Naive thymus-derived CD4-positive, alpha-beta T cell (primary cell): ENCODE results near the gene RHBDD2. TPM values are rescaled to one million over a fixed set of nuclear protein-coding genes. Genes with fewer than 3 reads are reported as not detected.
"Not testable (repeated sequence)": the region's sequence is repeated elsewhere in the genome, so short reads cannot be mapped to it uniquely, and the experiment has no call there.

Experiments
- ATAC-seq: fragments of 150-1000 bp; cut with Tn5 transposase; 2 replicates; pipeline ENCODE4 v1.10.0; 2021; ENCODE audit warnings: mild to moderate bottlenecking, moderate library complexity
- CTCF ChIA-PET: fragments of 350-600 bp; sonication (Branson Sonifier 250); formaldehyde crosslinking; loops from one replicate; lab custom pipeline; 2021; ENCODE audit warnings: antibody characterized with exemption; lab: Charles Lee
- POLR2A ChIA-PET: fragments of 350-600 bp; sonication (Branson Sonifier 250); formaldehyde crosslinking; loops from one replicate; lab custom pipeline; 2021; ENCODE audit warnings: antibody characterized with exemption, inconsistent platforms; lab: Charles Lee
- DNase-seq, 9 donors: peaks; one replicate each; pipeline versions ENCODE4 v3.0.0 to v3.0.0-alpha.2; 2020 to 2022; ENCODE audit warnings: mixed read lengths in 1 of 9
- H3K27ac ChIP-seq: one replicate; pipeline ENCODE4 v1.7.0; 2013; ENCODE audit warnings: mild to moderate bottlenecking, low read depth, low read length, moderate library complexity
- H3K27me3 ChIP-seq, 2 donors: one replicate each; pipeline ENCODE4 v1.7.0; 2013; ENCODE audit warnings: low read length in 2 of 2, mild to moderate bottlenecking in 2 of 2, moderate library complexity in 2 of 2; ENCODE audit not compliant: control insufficient read depth in 2 of 2, insufficient read depth in 2 of 2
- H3K36me3 ChIP-seq, 3 experiments: 1 replicate in 2 of 3; 2 replicates in 1 of 3; pipeline ENCODE4 v1.7.0; 2013; ENCODE audit warnings: low read length in 3 of 3, mild to moderate bottlenecking in 3 of 3, moderate library complexity in 1 of 3; ENCODE audit not compliant: insufficient read depth in 3 of 3, control insufficient read depth in 2 of 3
- H3K4me1 ChIP-seq, 2 donors: one replicate each; pipeline ENCODE4 v1.7.0; 2013; ENCODE audit warnings: low read length in 2 of 2, mild to moderate bottlenecking in 2 of 2, moderate library complexity in 1 of 2; ENCODE audit not compliant: control insufficient read depth in 2 of 2, insufficient read depth in 2 of 2
- H3K4me3 ChIP-seq: 2 replicates; pipeline ENCODE4 v1.7.0; 2013; ENCODE audit warnings: mild to moderate bottlenecking, low read length
- H3K9me3 ChIP-seq, 3 experiments: 1 replicate in 2 of 3; 2 replicates in 1 of 3; pipeline ENCODE4 v1.7.0; 2013; ENCODE audit warnings: low read length in 3 of 3; ENCODE audit not compliant: control insufficient read depth in 2 of 3
- H3K27ac Mint-ChIP-seq, 9 donors: one replicate each; pipeline ENCODE4 v1.8.0; 2020 to 2022; ENCODE audit warnings: mixed read lengths in 9 of 9, mild to moderate bottlenecking in 8 of 9, moderate library complexity in 5 of 9, inconsistent platforms in 2 of 9
- H3K27me3 Mint-ChIP-seq, 5 donors: one replicate each; pipeline ENCODE4 v1.8.0; 2021 to 2022; ENCODE audit warnings: mixed read lengths in 5 of 5, mild to moderate bottlenecking in 1 of 5
- H3K36me3 Mint-ChIP-seq, 5 donors: one replicate each; pipeline ENCODE4 v1.8.0; 2020 to 2022; ENCODE audit warnings: mixed read lengths in 5 of 5, mild to moderate bottlenecking in 3 of 5, inconsistent platforms in 1 of 5
- H3K4me1 Mint-ChIP-seq, 7 donors: one replicate each; pipeline ENCODE4 v1.8.0; 2020 to 2022; ENCODE audit warnings: mixed read lengths in 7 of 7, mild to moderate bottlenecking in 3 of 7, inconsistent platforms in 1 of 7
- H3K4me3 Mint-ChIP-seq, 10 donors: one replicate each; pipeline ENCODE4 v1.8.0; 2020 to 2022; ENCODE audit warnings: mild to moderate bottlenecking in 10 of 10, mixed read lengths in 10 of 10, moderate library complexity in 6 of 10, inconsistent platforms in 2 of 10
- H3K9me3 Mint-ChIP-seq, 11 donors: one replicate each; pipeline ENCODE4 v1.8.0; 2020 to 2022; ENCODE audit warnings: mixed read lengths in 11 of 11, mild to moderate bottlenecking in 4 of 11, inconsistent platforms in 1 of 11, moderate library complexity in 1 of 11
- intact Hi-C, 2 donors: fragments of 100-400 bp; cut with micrococcal nuclease; formaldehyde crosslinking; loops; one replicate each; pipeline ENCODE4 v1.15.1; 2023
- polyA plus RNA-seq, 2 donors: library from polyadenylated mRNA; unstranded; fragments of 300-500 nt; fragmentation: Illumina TruSeq; gene quantifications; one replicate each; pipeline ENCODE4 v1.2.3, GENCODE V29; 2021
- total RNA-seq, 6 experiments: library from RNA in 5 of 6; stranded (reverse) in 5 of 6; gene quantifications; 1 replicate in 5 of 6; 2 replicates in 1 of 6; pipeline ENCODE4 v1.2.3 and lab custom pipeline; 2021 to 2026

The RHBDD2 gene
- total and polyA plus RNA-seq, 7 experiments from 2014 or later = 36.2 to 124 (median 73.6) TPM

GRCh38 chr7:75869776-75870379, 9.0 kb upstream of the RHBDD2 start:
- H3K27me3 Mint-ChIP-seq = peaks cover 4 to 7% (median 5%) of the 10 kb centered on the region in 5 donors
- no peak overlapping the region for H3K27ac Mint-ChIP-seq
- ChIA-PET CTCF (interaction anchor here (1.0 to 1.7 kb wide), 2 partner anchors 16 to 150 kb away, joined by 3 to 7 read pairs; no protein-coding TSS in a partner anchor), POLR2A (interaction anchor here (0.6 to 1.0 kb wide), 3 partner anchors 10 to 186 kb away, joined by 3 to 4 read pairs (median 3); no protein-coding TSS in a partner anchor)
- H3K4me1 Mint-ChIP-seq = peaks cover 0 to 15% (median 3%) of the 10 kb centered on the region in 7 donors
- no peak for ATAC-seq
- no peak overlapping the region for H3K4me3 Mint-ChIP-seq
- DNase-seq = no peak
- Histone ChIP-seq H3K9me3 (no peaks in the 10 kb centered on the region), H3K27ac (no peak overlapping the region), H3K4me3 (no peak overlapping the region), H3K27me3 (no peaks in the 10 kb centered on the region), H3K36me3 (no peaks in the 10 kb centered on the region), H3K4me1 (no peaks in the 10 kb centered on the region)
- peaks cover 0 to 2% (median 0%) of the 10 kb centered on the region in 11 donors for H3K9me3 Mint-ChIP-seq
- intact Hi-C loops = loop anchor here (5.0 to 10.0 kb wide), 3 partner anchors 262 to 442 kb away; no protein-coding TSS in a partner anchor
- H3K36me3 Mint-ChIP-seq = no peaks in the 10 kb centered on the region

GRCh38 chr7:75870557-75871161, 8.2 kb upstream of the RHBDD2 start:
- Mint-ChIP-seq H3K4me1 (peaks cover 0 to 15% (median 3%) of the 10 kb centered on the region in 7 donors), H3K36me3 (no peaks in the 10 kb centered on the region), H3K9me3 (no peaks in the 10 kb centered on the region), H3K4me3 (no peak overlapping the region), H3K27ac (peak overlapping the region in 1 of 9 donors; percentile 43), H3K27me3 (peaks cover 4 to 7% (median 5%) of the 10 kb centered on the region in 5 donors)
- ATAC-seq (no peak), DNase-seq (peak in 1 of 9 donors; percentile 33)
- H3K4me1 ChIP-seq = no peaks in the 10 kb centered on the region
- H3K27me3 ChIP-seq = no peaks in the 10 kb centered on the region
- ChIA-PET POLR2A (interaction anchor here (0.6 to 1.1 kb wide), 3 partner anchors 19 to 186 kb away, joined by 3 to 4 read pairs (median 4); no protein-coding TSS in a partner anchor), CTCF (interaction anchor here (0.7 to 1.9 kb wide), 3 partner anchors 42 to 150 kb away, joined by 3 to 6 read pairs (median 5); no protein-coding TSS in a partner anchor)
- no peaks in the 10 kb centered on the region for H3K36me3 ChIP-seq
- no peaks in the 10 kb centered on the region for H3K9me3 ChIP-seq
- H3K4me3 ChIP-seq = no peak overlapping the region
- intact Hi-C loops = loop anchor here in 1 of 2 donors (10.0 kb wide), 1 partner anchor 394 kb away; no protein-coding TSS in a partner anchor
- H3K27ac ChIP-seq = no peak overlapping the region

- Histone ChIP-seq H3K36me3 (no peaks in the 10 kb centered on the region), H3K4me3 (no peak overlapping the region), H3K4me1 (no peaks in the 10 kb centered on the region), H3K9me3 (no peaks in the 10 kb centered on the region), H3K27ac (no peak overlapping the region), H3K27me3 (no peaks in the 10 kb centered on the region)
- Mint-ChIP-seq H3K36me3 (no peaks in the 10 kb centered on the region), H3K27ac (peak overlapping the region in 1 of 9 donors; percentile 28), H3K4me3 (no peak overlapping the region), H3K27me3 (no peaks in the 10 kb centered on the region), H3K9me3 (no peaks in the 10 kb centered on the region), H3K4me1 (peaks cover 0 to 16% (median under 1%) of the 10 kb centered on the region in 7 donors)
- DNase-seq (no peak), ATAC-seq (peak; percentile 33)
- intact Hi-C loops = loop anchor here in 1 of 2 donors (10.0 kb wide), 1 partner anchor 393 kb away; no protein-coding TSS in a partner anchor
- CTCF ChIA-PET = interaction anchor here (1.9 kb wide), 1 partner anchor 148 kb away, joined by 6 read pairs; no protein-coding TSS in a partner anchor
- POLR2A ChIA-PET = no interaction called here
Observed at GRCh38 chr7:75872073-75872782, 6.6 kb upstream of the RHBDD2 start.

GRCh38 chr7:75874180-75874579, 4.7 kb upstream of the RHBDD2 start:
- H3K27ac ChIP-seq, DNase-seq, H3K9me3 ChIP-seq, ATAC-seq, H3K4me3 ChIP-seq, H3K4me1 ChIP-seq, H3K36me3 ChIP-seq, CTCF ChIA-PET, H3K27me3 ChIP-seq, H3K27me3 Mint-ChIP-seq, H3K27ac Mint-ChIP-seq, H3K9me3 Mint-ChIP-seq, H3K36me3 Mint-ChIP-seq, H3K4me3 Mint-ChIP-seq: not testable (repeated sequence)
- intact Hi-C loops = loop anchor here in 1 of 2 donors (10.0 kb wide), 1 partner anchor 391 kb away; no protein-coding TSS in a partner anchor
- peaks cover 7 to 23% (median 10%) of the 10 kb centered on the region in 7 donors for H3K4me1 Mint-ChIP-seq
- POLR2A ChIA-PET = interaction anchor here (0.5 to 1.9 kb wide), 2 partner anchors 40 to 130 kb away, joined by 4 to 5 read pairs; no protein-coding TSS in a partner anchor

GRCh38 chr7:75875113-75876080, 3.4 kb upstream of the RHBDD2 start:
- Mint-ChIP-seq H3K27me3 (no peaks in the 10 kb centered on the region), H3K4me1 (peaks cover 17 to 29% (median 20%) of the 10 kb centered on the region in 7 donors), H3K4me3 (peak overlapping the region in 1 of 10 donors; percentile 16), H3K27ac (peak overlapping the region in 2 of 9 donors; percentile 21 to 46), H3K36me3 (peaks cover 0 to 5% (median 0%) of the 10 kb centered on the region in 5 donors), H3K9me3 (peaks cover 0 to 5% (median 0%) of the 10 kb centered on the region in 11 donors)
- DNase-seq = no peak
- ChIA-PET POLR2A (interaction anchor here (0.6 to 1.9 kb wide), 2 partner anchors 39 to 137 kb away, joined by 3 to 4 read pairs; no protein-coding TSS in a partner anchor), CTCF (no interaction called here)
- Histone ChIP-seq H3K36me3 (peaks cover 0 to 4% (median 0%) of the 10 kb centered on the region in 3 experiments), H3K27ac (no peak overlapping the region), H3K9me3 (no peaks in the 10 kb centered on the region), H3K4me1 (peaks cover 10 to 16% of the 10 kb centered on the region in 2 donors), H3K4me3 (no peak overlapping the region), H3K27me3 (no peaks in the 10 kb centered on the region)
- intact Hi-C loops = loop anchor here (5.0 to 10.0 kb wide), 5 partner anchors 132 to 803 kb away; partner anchors contain the start of genes RCC1L (in 1 of the 2) and YWHAG (in 1 of the 2)
- no peak for ATAC-seq
